Measurements from ENCODE around the gene MST1. TPM values are rescaled to one million over a fixed set of nuclear protein-coding genes. Genes with fewer than 3 reads are reported as not detected.

MST1 gene
- total and polyA plus RNA-seq, 9 of the 15 experiments (the other 6 are each of a cell fraction or from before 2014, with no cell fraction given) = 0.08 to 1.8 (median 0.40) TPM

GRCh38 chr3:49689046-49689907 lies at the start of gene MST1, which contains the start of gene RNF123 (continued):
- TF ChIP-seq ZNF518B (CRISPR knock-in tag; IDR thresholded peaks at IDR 0.05) = no peak
- TF ChIP-seq ZC3H4 (CRISPR knock-in tag; IDR thresholded peaks at IDR 0.05; ENCODE audit: borderline replicate concordance) = no peak
- TF ChIP-seq FOXJ2 (tag; IDR thresholded peaks at IDR 0.05) = no peak
- TF ChIP-seq PRPF4 (IDR thresholded peaks at IDR 0.05; ENCODE audit: insufficient read depth, low read depth, low read length, poor library complexity, severe bottlenecking) = no peak
- no peak for TF ChIP-seq ZEB2 (IDR thresholded peaks at IDR 0.05)
- TF ChIP-seq TCF15 (CRISPR knock-in tag; IDR thresholded peaks at IDR 0.05) = no peak
- TF ChIP-seq TRIM28 (IDR thresholded peaks at IDR 0.05) = no peak
- peak; percentile 57 for TF ChIP-seq KDM5B (IDR thresholded peaks at IDR 0.05; ENCODE audit: insufficient replicate concordance, low read depth, low read length)
- TF ChIP-seq SMARCB1 (IDR thresholded peaks at IDR 0.05; ENCODE audit: insufficient read length, low read depth) = no peak
- TF ChIP-seq MBD1 (CRISPR knock-in tag; IDR thresholded peaks at IDR 0.05) = no peak
- no peak for TF ChIP-seq CEBPZ (IDR thresholded peaks at IDR 0.05; ENCODE audit: borderline replicate concordance, low read depth, low read length)
- 0 out of 4 replicates have a peak, but pooled peaks of 1 of the 2 experiments have one; percentile 26 for TF ChIP-seq SRF (CRISPR knock-in tag; IDR thresholded peaks at IDR 0.05)
- TF ChIP-seq MEF2A (IDR thresholded peaks at IDR 0.05; ENCODE audit: control insufficient read depth, low read depth, low read length) = no peak
- TF ChIP-seq MED1 (CRISPR knock-in tag; IDR thresholded peaks at IDR 0.05; ENCODE audit: borderline replicate concordance) = no peak
- peak; percentile 80 for TF ChIP-seq SIN3B (IDR thresholded peaks at IDR 0.05; ENCODE audit: low read depth)
- TF ChIP-seq STAT5A (IDR thresholded peaks at IDR 0.05; ENCODE audit: borderline replicate concordance, low read length) = peak; percentile 35; the same call in 1 of the 2 replicates
